Measurements from ENCODE around the gene NHLRC2.

Gene NHLRC2

GRCh38 chr10:113866551-113867394 lies 12.3 kb downstream of the NHLRC2 start:
- Histone ChIP-seq H3K27me3 (ENCODE audit: insufficient read depth, low read length) (no peaks in the 10 kb centered on the region), H3K4me3 (ENCODE audit: low read length) (no peak overlapping the region), H3K9ac (ENCODE audit: low read depth, low read length) (no peak overlapping the region), H3K9me3 (ENCODE audit: insufficient read depth, low read depth, low read length) (no peaks in the 10 kb centered on the region), H3K27ac (ENCODE audit: low read length) (no peak overlapping the region), H3K36me3 (ENCODE audit: insufficient read depth, low read depth, low read length) (peaks cover 43% of the 10 kb centered on the region), H3K4me1 (ENCODE audit: insufficient read depth, low read length) (no peaks in the 10 kb centered on the region)

- H3K36me3 ChIP-seq (ENCODE audit: insufficient read depth, low read depth, low read length): peaks cover 40% of the 10 kb centered on the region
- H3K27ac ChIP-seq (ENCODE audit: low read length): no peak overlapping the region
- H3K27me3 ChIP-seq (ENCODE audit: insufficient read depth, low read length): no peaks in the 10 kb centered on the region
- H3K4me3 ChIP-seq (ENCODE audit: low read length): no peak overlapping the region
- H3K4me1 ChIP-seq (ENCODE audit: insufficient read depth, low read length): no peaks in the 10 kb centered on the region
- H3K9ac ChIP-seq (ENCODE audit: low read depth, low read length): no peak overlapping the region
- no peaks in the 10 kb centered on the region for H3K9me3 ChIP-seq (ENCODE audit: insufficient read depth, low read depth, low read length)
Measured at GRCh38 chr10:113867904-113868303, 13.4 kb downstream of the NHLRC2 start.

GRCh38 chr10:113869789-113870188 lies 15.3 kb downstream of the NHLRC2 start:
- no peaks in the 10 kb centered on the region for H3K9me3 ChIP-seq (ENCODE audit: insufficient read depth, low read depth, low read length)
- no peak overlapping the region for H3K4me3 ChIP-seq (ENCODE audit: low read length)

GRCh38 chr10:113872139-113873030 lies 17.9 kb downstream of the NHLRC2 start:
- H3K27me3 ChIP-seq (ENCODE audit: insufficient read depth, low read length): no peaks in the 10 kb centered on the region
- no peak overlapping the region for H3K4me3 ChIP-seq (ENCODE audit: low read length)
- H3K36me3 ChIP-seq (ENCODE audit: insufficient read depth, low read depth, low read length): peaks cover 29% of the 10 kb centered on the region
- H3K9me3 ChIP-seq (ENCODE audit: insufficient read depth, low read depth, low read length): no peaks in the 10 kb centered on the region
- H3K4me1 ChIP-seq (ENCODE audit: insufficient read depth, low read length): no peaks in the 10 kb centered on the region
- no peak overlapping the region for H3K9ac ChIP-seq (ENCODE audit: low read depth, low read length)
- H3K27ac ChIP-seq (ENCODE audit: low read length): no peak overlapping the region

More at GRCh38 chr10:113869789-113870188, 15.3 kb downstream of the NHLRC2 start:
- H3K9ac ChIP-seq (ENCODE audit: low read depth, low read length): no peak overlapping the region
- H3K27me3 ChIP-seq (ENCODE audit: insufficient read depth, low read length): no peaks in the 10 kb centered on the region
- H3K4me1 ChIP-seq (ENCODE audit: insufficient read depth, low read length): no peaks in the 10 kb centered on the region
- H3K27ac ChIP-seq (ENCODE audit: low read length): no peak overlapping the region
- peaks cover 25% of the 10 kb centered on the region; the same call in 1 of the 2 replicates for H3K36me3 ChIP-seq (ENCODE audit: insufficient read depth, low read depth, low read length)

GRCh38 chr10:113875212-113875611 lies 20.8 kb downstream of the NHLRC2 start:
- Histone ChIP-seq H3K27ac (ENCODE audit: low read length) (no peak overlapping the region), H3K36me3 (ENCODE audit: insufficient read depth, low read depth, low read length) (peaks cover 30% of the 10 kb centered on the region), H3K9me3 (ENCODE audit: insufficient read depth, low read depth, low read length) (no peaks in the 10 kb centered on the region), H3K4me1 (ENCODE audit: insufficient read depth, low read length) (no peaks in the 10 kb centered on the region), H3K9ac (ENCODE audit: low read depth, low read length) (no peak overlapping the region), H3K27me3 (ENCODE audit: insufficient read depth, low read length) (no peaks in the 10 kb centered on the region), H3K4me3 (ENCODE audit: low read length) (no peak overlapping the region)

- no peaks in the 10 kb centered on the region for H3K9me3 ChIP-seq (ENCODE audit: insufficient read depth, low read depth, low read length)
- H3K27me3 ChIP-seq (ENCODE audit: insufficient read depth, low read length): no peaks in the 10 kb centered on the region
- H3K36me3 ChIP-seq (ENCODE audit: insufficient read depth, low read depth, low read length): peaks cover 30% of the 10 kb centered on the region
- no peak overlapping the region for H3K4me3 ChIP-seq (ENCODE audit: low read length)
- H3K9ac ChIP-seq (ENCODE audit: low read depth, low read length): no peak overlapping the region
- H3K27ac ChIP-seq (ENCODE audit: low read length): no peak overlapping the region
- H3K4me1 ChIP-seq (ENCODE audit: insufficient read depth, low read length): no peaks in the 10 kb centered on the region
Measured at GRCh38 chr10:113876461-113876860, 22.0 kb downstream of the NHLRC2 start.

GRCh38 chr10:113879691-113880090 lies 25.2 kb downstream of the NHLRC2 start:
- Histone ChIP-seq H3K36me3 (ENCODE audit: insufficient read depth, low read depth, low read length) (peaks cover 31% of the 10 kb centered on the region), H3K27me3 (ENCODE audit: insufficient read depth, low read length) (no peaks in the 10 kb centered on the region), H3K27ac (ENCODE audit: low read length) (no peak overlapping the region), H3K9me3 (ENCODE audit: insufficient read depth, low read depth, low read length) (no peaks in the 10 kb centered on the region), H3K4me3 (ENCODE audit: low read length) (no peak overlapping the region), H3K9ac (ENCODE audit: low read depth, low read length) (no peak overlapping the region), H3K4me1 (ENCODE audit: insufficient read depth, low read length) (no peaks in the 10 kb centered on the region)

GRCh38 chr10:113880236-113880635 lies 25.8 kb downstream of the NHLRC2 start:
- H3K4me1 ChIP-seq (ENCODE audit: insufficient read depth, low read length): no peaks in the 10 kb centered on the region
- H3K9me3 ChIP-seq (ENCODE audit: insufficient read depth, low read depth, low read length): no peaks in the 10 kb centered on the region
- H3K27ac ChIP-seq (ENCODE audit: low read length): no peak overlapping the region
- H3K27me3 ChIP-seq (ENCODE audit: insufficient read depth, low read length): no peaks in the 10 kb centered on the region
- peaks cover 35% of the 10 kb centered on the region for H3K36me3 ChIP-seq (ENCODE audit: insufficient read depth, low read depth, low read length)
- H3K9ac ChIP-seq (ENCODE audit: low read depth, low read length): no peak overlapping the region
- no peak overlapping the region for H3K4me3 ChIP-seq (ENCODE audit: low read length)

- Histone ChIP-seq H3K9ac (ENCODE audit: low read depth, low read length) (no peak overlapping the region), H3K36me3 (ENCODE audit: insufficient read depth, low read depth, low read length) (peaks cover 46% of the 10 kb centered on the region), H3K27me3 (ENCODE audit: insufficient read depth, low read length) (no peaks in the 10 kb centered on the region), H3K27ac (ENCODE audit: low read length) (no peak overlapping the region), H3K4me1 (ENCODE audit: insufficient read depth, low read length) (no peaks in the 10 kb centered on the region), H3K9me3 (ENCODE audit: insufficient read depth, low read depth, low read length) (no peaks in the 10 kb centered on the region), H3K4me3 (ENCODE audit: low read length) (no peak overlapping the region)
Measured at GRCh38 chr10:113882240-113882639, 27.8 kb downstream of the NHLRC2 start.

- Histone ChIP-seq H3K27me3 (ENCODE audit: insufficient read depth, low read length) (no peaks in the 10 kb centered on the region), H3K4me3 (ENCODE audit: low read length) (no peak overlapping the region), H3K9me3 (ENCODE audit: insufficient read depth, low read depth, low read length) (no peaks in the 10 kb centered on the region), H3K27ac (ENCODE audit: low read length) (no peak overlapping the region), H3K4me1 (ENCODE audit: insufficient read depth, low read length) (no peaks in the 10 kb centered on the region), H3K36me3 (ENCODE audit: insufficient read depth, low read depth, low read length) (peaks cover 45% of the 10 kb centered on the region; the same call in 1 of the 2 replicates), H3K9ac (ENCODE audit: low read depth, low read length) (no peak overlapping the region)
Measured at GRCh38 chr10:113889911-113890310, 35.5 kb downstream of the NHLRC2 start.

- H3K9me3 ChIP-seq (ENCODE audit: insufficient read depth, low read depth, low read length): no peaks in the 10 kb centered on the region
- no peaks in the 10 kb centered on the region for H3K27me3 ChIP-seq (ENCODE audit: insufficient read depth, low read length)
- no peak overlapping the region for H3K4me3 ChIP-seq (ENCODE audit: low read length)
- H3K36me3 ChIP-seq (ENCODE audit: insufficient read depth, low read depth, low read length): peaks cover 41% of the 10 kb centered on the region; the same call in 1 of the 2 replicates
- no peak overlapping the region for H3K9ac ChIP-seq (ENCODE audit: low read depth, low read length)
- no peak overlapping the region for H3K27ac ChIP-seq (ENCODE audit: low read length)
- no peaks in the 10 kb centered on the region for H3K4me1 ChIP-seq (ENCODE audit: insufficient read depth, low read length)
Measured at GRCh38 chr10:113890769-113891168, 36.3 kb downstream of the NHLRC2 start.

Data from iPS-20b (cell line).